HG03196 (cell line): ENCODE results near the gene SESN1.

Source experiments
- ATAC-seq: cut with Tn5 transposase; IDR thresholded peaks from one replicate; pipeline ENCODE4 v1.9.1; 2021; ENCODE audit not compliant: unreplicated experiment

SESN1 gene

DNA sequence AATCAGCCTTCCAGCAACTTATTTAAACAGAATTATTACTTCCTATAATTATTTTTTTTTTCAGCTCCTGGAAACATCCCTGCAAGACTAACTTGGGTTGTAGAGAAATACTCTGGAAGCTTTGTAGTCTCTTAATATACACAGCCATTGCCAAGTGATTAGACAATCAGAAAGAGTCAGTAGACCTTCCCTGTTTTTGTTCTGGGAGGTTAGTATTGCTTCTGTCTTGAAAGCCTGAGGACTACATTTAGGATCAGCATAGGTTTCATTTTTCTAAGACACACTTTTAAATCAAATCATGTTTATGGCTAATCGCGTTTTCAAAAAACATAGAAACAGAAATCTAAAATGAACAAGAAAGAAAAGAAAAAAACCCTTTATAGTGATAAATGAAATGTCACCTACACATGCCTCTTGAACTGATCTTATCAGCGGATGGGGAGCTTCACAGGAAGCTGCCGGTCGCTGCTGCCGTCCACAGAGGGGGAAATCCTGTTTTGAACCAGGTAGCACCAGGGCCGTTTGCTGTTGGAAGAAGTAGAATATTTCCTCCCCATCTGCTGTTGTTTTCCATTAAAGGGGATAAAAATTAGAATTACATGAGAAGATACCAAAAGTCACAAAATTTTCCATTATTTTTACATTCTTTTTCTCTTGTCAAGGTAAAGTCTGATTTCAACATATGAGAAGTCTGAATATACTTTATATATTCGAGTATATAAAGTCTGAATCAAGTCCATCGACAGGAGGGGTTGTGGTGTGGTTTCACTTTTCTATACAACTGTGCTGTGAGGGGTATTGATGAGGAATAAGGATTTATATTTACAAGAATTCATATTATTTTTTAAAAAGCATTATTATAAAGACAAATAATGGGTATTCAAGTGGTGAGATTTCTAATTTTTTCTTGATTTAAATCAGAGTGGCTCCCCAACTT lies 151.8 kb downstream of the SESN1 start:
- no peak for ATAC-seq

DNA sequence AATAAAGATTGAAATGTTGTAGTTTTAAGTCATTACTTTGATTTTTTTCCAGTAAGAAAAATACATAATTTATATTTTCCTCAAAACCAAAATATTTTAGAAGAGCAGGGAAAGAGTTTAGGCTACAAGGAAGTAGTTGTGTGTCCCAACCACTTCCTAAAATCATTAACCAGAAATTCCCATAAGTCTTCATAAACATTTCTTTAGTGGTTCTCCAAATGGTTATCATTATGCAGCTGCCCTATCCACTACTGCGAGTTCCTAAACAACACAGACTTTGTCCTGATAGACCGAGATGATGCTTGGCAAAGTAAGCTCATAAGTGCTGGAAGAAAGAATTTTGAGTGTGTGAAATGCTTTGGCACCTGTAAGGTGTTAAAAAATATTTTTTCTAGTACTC lies 152.8 kb downstream of the SESN1 start:
- ATAC-seq = no peak

- no peak for ATAC-seq
Measured at GRCh38 chr6:108941281-108941680, 153.4 kb downstream of the SESN1 start.

DNA sequence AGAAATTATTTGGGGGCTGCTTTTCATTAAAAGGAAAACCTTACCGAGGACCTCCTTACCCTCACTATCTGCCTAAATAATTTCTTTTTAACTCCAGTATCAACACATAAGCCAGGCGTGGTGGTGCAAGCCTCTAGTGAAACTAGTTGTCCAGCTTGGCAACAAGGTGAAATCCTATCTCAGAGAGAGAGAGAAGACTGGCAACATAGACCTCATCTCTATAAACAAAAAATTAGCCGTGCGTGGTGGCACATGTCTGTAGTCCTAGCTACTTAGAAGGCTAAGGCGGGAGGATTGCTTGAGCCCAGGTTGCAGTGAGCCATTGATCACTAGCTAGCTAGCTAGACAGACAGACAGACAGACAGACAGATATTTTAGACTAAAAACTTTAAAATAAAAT lies 153.9 kb downstream of the SESN1 start:
- ATAC-seq = no peak

- ATAC-seq = no peak
Measured at GRCh38 chr6:108937170-108937569, 157.5 kb downstream of the SESN1 start.
